Prostate gland (tissue), 2 donors: Measurements from ENCODE around the gene PRSS56. TPM values are rescaled to one million over a fixed set of nuclear protein-coding genes. Genes with fewer than 3 reads are reported as not detected.

Source experiments
- DNase-seq: peaks from one replicate; pipeline ENCODE4 v3.0.0-alpha.2; 2019; ENCODE audit warnings: low spot score
- H3K27ac ChIP-seq, 2 donors: fragments of 200-600 bp; sonication (generic); 2 replicates each; pipeline ENCODE4 v1.5.1; 2017 to 2019
- H3K27me3 ChIP-seq: fragments of 200-600 bp; sonication (generic); replicated peaks from 2 replicates; pipeline ENCODE4 v1.5.1; 2019; ENCODE audit not compliant: insufficient read depth
- H3K36me3 ChIP-seq, 2 donors: fragments of 200-600 bp; sonication (generic); 1 replicate in 1 of 2; 2 replicates in 1 of 2; pipeline versions ENCODE4 v1.5.1 to v1.8.1; 2017 to 2019
- H3K4me1 ChIP-seq: fragments of 200-600 bp; sonication (generic); replicated peaks from 2 replicates; pipeline ENCODE4 v1.5.1; 2019
- H3K4me3 ChIP-seq, 2 donors: fragments of 200-600 bp; sonication (generic); 2 replicates each; pipeline ENCODE4 v1.5.1; 2017 to 2019
- H3K9me3 ChIP-seq: fragments of 200-600 bp; sonication (generic); 2 replicates; pipeline ENCODE4 v1.5.1; 2017
- CTCF ChIP-seq, 4 experiments: fragments of 200-600 bp in 2 of 4; fragments of 450-650 bp in 2 of 4; sonication (generic) in 2 of 4; IDR thresholded peaks; 1 replicate in 3 of 4; 2 replicates in 1 of 4; pipeline ENCODE4 v1.5.1; 2016 to 2019; ENCODE audit warnings: antibody characterized with exemption in 4 of 4, mild to moderate bottlenecking in 2 of 4, moderate library complexity in 2 of 4
- POLR2A ChIP-seq: fragments of 450-650 bp; IDR thresholded peaks from one replicate; pipeline ENCODE4 v1.6.1; 2016; ENCODE audit warnings: antibody characterized with exemption, mild to moderate bottlenecking
- POLR2AphosphoS5 ChIP-seq: sonication (generic); formaldehyde crosslinking; IDR thresholded peaks from one replicate; pipeline ENCODE4 v1.6.1; 2017; ENCODE audit warnings: antibody characterized with exemption
- WGBS: methylation state at CpG from one replicate; pipeline ENCODE4 v1.1.5; 2018; 5-methylcytosine and 5-hydroxymethylcytosine counted together
- intact Hi-C: fragments of 100-400 bp; cut with DNase I; formaldehyde crosslinking; loops from one replicate; pipeline ENCODE4 v1.14.2; 2022
- total RNA-seq, 2 donors: library from RNA; depleted of rRNA; stranded (reverse); fragments of >200 nt; gene quantifications; one replicate each; pipeline ENCODE4 v1.1.0, GENCODE V29; 2016

Gene PRSS56
- total RNA-seq, 2 donors from 2014 or later = not detected

GRCh38 chr2:232504438-232504837 is 15.8 kb upstream of the PRSS56 start:
- 93% methylated on average over 2 of the region's 2 CpGs for WGBS
- H3K27ac ChIP-seq = no peak overlapping the region

GRCh38 chr2:232505856-232506255 is 14.3 kb upstream of the PRSS56 start:
- H3K9me3 ChIP-seq = no peaks in the 10 kb centered on the region
- no peaks in the 10 kb centered on the region for H3K4me1 ChIP-seq
- no peaks in the 10 kb centered on the region for H3K36me3 ChIP-seq
- DNase-seq = no peak
- intact Hi-C loops = no loop called here
- H3K27me3 ChIP-seq = no peaks in the 10 kb centered on the region
- TF ChIP-seq POLR2AphosphoS5 (no peak), CTCF (IDR thresholded peaks at IDR 0.05) (no peak), POLR2A (no peak)
- no peak overlapping the region for H3K27ac ChIP-seq
- WGBS = 66% methylated on average over 10 of the region's 10 CpGs
- no peak overlapping the region for H3K4me3 ChIP-seq

More at GRCh38 chr2:232504438-232504837, 15.8 kb upstream of the PRSS56 start:
- no peak for DNase-seq
- Histone ChIP-seq H3K4me1 (no peaks in the 10 kb centered on the region), H3K36me3 (no peaks in the 10 kb centered on the region), H3K4me3 (no peak overlapping the region), H3K9me3 (no peaks in the 10 kb centered on the region), H3K27me3 (no peaks in the 10 kb centered on the region)
- TF ChIP-seq POLR2A (no peak), CTCF (IDR thresholded peaks at IDR 0.05) (no peak)
- intact Hi-C loops = no loop called here

GRCh38 chr2:232506709-232507108 is 13.5 kb upstream of the PRSS56 start:
- intact Hi-C loops = no loop called here
- Histone ChIP-seq H3K36me3 (no peaks in the 10 kb centered on the region), H3K27me3 (no peaks in the 10 kb centered on the region), H3K4me3 (no peak overlapping the region), H3K9me3 (no peaks in the 10 kb centered on the region), H3K4me1 (no peaks in the 10 kb centered on the region), H3K27ac (no peak overlapping the region)
- no peak for DNase-seq
- WGBS = 84% methylated on average over 4 of the region's 4 CpGs
- TF ChIP-seq CTCF (IDR thresholded peaks at IDR 0.05) = no peak
- no peak for TF ChIP-seq POLR2A
- TF ChIP-seq POLR2AphosphoS5 = no peak

- no peaks in the 10 kb centered on the region for H3K36me3 ChIP-seq
- H3K9me3 ChIP-seq = no peaks in the 10 kb centered on the region
- H3K4me3 ChIP-seq = no peak overlapping the region
- 78% methylated on average over 7 of the region's 7 CpGs for WGBS
- DNase-seq = no peak
- intact Hi-C loops = no loop called here
- TF ChIP-seq POLR2AphosphoS5 (no peak), POLR2A (no peak), CTCF (IDR thresholded peaks at IDR 0.05) (no peak)
- H3K4me1 ChIP-seq = no peaks in the 10 kb centered on the region
- no peaks in the 10 kb centered on the region for H3K27me3 ChIP-seq
- no peak overlapping the region for H3K27ac ChIP-seq
Observed at GRCh38 chr2:232508251-232508650, 11.9 kb upstream of the PRSS56 start.

- H3K4me3 ChIP-seq = no peak overlapping the region
- TF ChIP-seq CTCF (IDR thresholded peaks at IDR 0.05) (no peak), POLR2A (no peak), POLR2AphosphoS5 (no peak)
- intact Hi-C loops = no loop called here
- H3K36me3 ChIP-seq = no peaks in the 10 kb centered on the region
- no peaks in the 10 kb centered on the region for H3K9me3 ChIP-seq
- no peaks in the 10 kb centered on the region for H3K4me1 ChIP-seq
- H3K27me3 ChIP-seq = no peaks in the 10 kb centered on the region
- 28% methylated on average over 5 of the region's 11 CpGs for WGBS
- H3K27ac ChIP-seq = no peak overlapping the region
- no peak for DNase-seq
Observed at GRCh38 chr2:232511336-232511890, 8.8 kb upstream of the PRSS56 start.
